HCT116 (cell line): Measurements from ENCODE around the gene TCEA2. TPM values are rescaled to one million over a fixed set of nuclear protein-coding genes. Genes with fewer than 3 reads are reported as not detected.

ENCODE experiments used
- ATAC-seq: fragments of 200-7000 bp; cut with Tn5 transposase; 2 replicates; pipeline ENCODE4 v1.9.1; 2020; ENCODE audit warnings: mild to moderate bottlenecking, moderate library complexity
- BruUV-seq: library from RNA; stranded (reverse); fragments of 400-500 nt; replicated peaks from 2 replicates; lab custom pipeline; 2021; lab: Mats Ljungman, UMichigan
- CTCF ChIA-PET: fragments of 300-600 bp; sonication (Branson Sonifier 250); formaldehyde crosslinking; loops from one replicate; lab custom pipeline; 2021; ENCODE audit warnings: antibody characterized with exemption; lab: Charles Lee
- POLR2A ChIA-PET: fragments of 300-600, 350-600 bp; sonication (Branson Sonifier 250); formaldehyde crosslinking; loops from one replicate; lab custom pipeline; 2021; ENCODE audit warnings: antibody characterized with exemption; lab: Charles Lee
- RAD21 ChIA-PET, 2 experiments: fragments of 300-600 bp; sonication (Branson Sonifier 250); formaldehyde crosslinking; loops; one replicate each; lab custom pipeline; 2023; ENCODE audit warnings: low total read pairs in 2 of 2; ENCODE audit not compliant: uncharacterized antibody in 2 of 2, unreplicated experiment in 2 of 2, low non-redundant PET in 1 of 2; lab: Charles Lee
- DNase-seq: peaks from one replicate; pipeline ENCODE4 v3.0.0-alpha.2; 2010; ENCODE audit warnings: low read depth, low spot score
- H2AFZ ChIP-seq: fragments of 200-600 bp; shearing (Covaris generic), sonication (generic); 2 replicates; pipeline ENCODE4 v1.6.1; 2017; ENCODE audit warnings: low read depth, mixed run types, mixed read lengths, antibody characterized with exemption, low read length; ENCODE audit not compliant: poor library complexity, severe bottlenecking
- H3K27ac ChIP-seq: 2 replicates; pipeline ENCODE4 v1.5.1; 2012; ENCODE audit warnings: low read depth, low read length
- H3K27me3 ChIP-seq: fragments of 200-600 bp; sonication (generic); 2 replicates; pipeline ENCODE4 v1.6.1; 2016; ENCODE audit warnings: mixed run types, low read length, mixed read lengths; ENCODE audit not compliant: insufficient read depth
- H3K36me3 ChIP-seq, 2 experiments: fragments of 200-500 bp in 1 of 2; fragments of 200-600 bp in 1 of 2; sonication (Bioruptor generic) in 1 of 2; sonication (generic) in 1 of 2; 2 replicates each; pipeline versions ENCODE4 v1.5.1 to v1.6.1; 2014 to 2016; ENCODE audit warnings: low read length in 2 of 2, inconsistent platforms in 1 of 2, mixed read lengths in 1 of 2, mixed run types in 1 of 2; ENCODE audit not compliant: insufficient read depth in 2 of 2, control insufficient read depth in 1 of 2
- H3K4me1 ChIP-seq, 2 experiments: fragments of 200-600 bp in 1 of 2; sonication (generic) in 1 of 2; 2 replicates each; pipeline versions ENCODE4 v1.5.1 to v1.6.1; 2012 to 2017; ENCODE audit warnings: low read length in 2 of 2, inconsistent platforms in 1 of 2, mild to moderate bottlenecking in 1 of 2, mixed read lengths in 1 of 2, mixed run types in 1 of 2, moderate library complexity in 1 of 2; ENCODE audit not compliant: insufficient read depth in 2 of 2, control insufficient read depth in 1 of 2
- H3K4me2 ChIP-seq: fragments of 200-600 bp; sonication (generic); 2 replicates; pipeline ENCODE4 v1.6.1; 2017; ENCODE audit warnings: mixed run types, low read length, mixed read lengths
- H3K4me3 ChIP-seq, 2 experiments: fragments of 200-600 bp in 1 of 2; sonication (generic) in 1 of 2; replicated peaks in 1 of 2; 2 replicates each; pipeline ENCODE4 v1.5.1; 2011 to 2016; ENCODE audit warnings: low read length in 2 of 2, control low read depth in 1 of 2, low read depth in 1 of 2, mild to moderate bottlenecking in 1 of 2, mixed read lengths in 1 of 2, mixed run types in 1 of 2
- H3K79me2 ChIP-seq: fragments of 200-600 bp; sonication (generic); 2 replicates; pipeline ENCODE4 v1.6.1; 2017; ENCODE audit warnings: mild to moderate bottlenecking, mixed run types, low read length, moderate library complexity, mixed read lengths; ENCODE audit not compliant: insufficient read depth
- H3K9ac ChIP-seq: fragments of 200-600 bp; sonication (generic); 2 replicates; pipeline ENCODE4 v1.6.1; 2016; ENCODE audit warnings: low read length, mixed read lengths
- H3K9me2 ChIP-seq: fragments of 200-600 bp; sonication (generic), shearing (Covaris generic); 2 replicates; pipeline ENCODE4 v1.6.1; 2017; ENCODE audit warnings: mixed run types, mild to moderate bottlenecking, moderate library complexity; ENCODE audit not compliant: insufficient read depth
- H3K9me3 ChIP-seq, 2 experiments: fragments of 200-500 bp in 1 of 2; fragments of 200-600 bp in 1 of 2; sonication (Bioruptor generic) in 1 of 2; sonication (generic) in 1 of 2; 2 replicates each; pipeline ENCODE4 v1.6.1; 2014 to 2017; ENCODE audit warnings: low read length in 2 of 2, mixed read lengths in 2 of 2, inconsistent platforms in 1 of 2, low read depth in 1 of 2, mild to moderate bottlenecking in 1 of 2, mixed run types in 1 of 2, moderate library complexity in 1 of 2; ENCODE audit not compliant: control insufficient read depth in 1 of 2, insufficient read depth in 1 of 2
- H4K20me1 ChIP-seq: fragments of 200-600 bp; sonication (generic), shearing (Covaris generic); 2 replicates; pipeline ENCODE4 v1.6.1; 2017; ENCODE audit warnings: mixed run types, mild to moderate bottlenecking, moderate library complexity; ENCODE audit not compliant: insufficient read depth
- CBX3 ChIP-seq: IDR thresholded peaks from 2 replicates; pipeline ENCODE4 v1.6.1; 2012; ENCODE audit warnings: low read depth
- ELF1 ChIP-seq: IDR thresholded peaks from 2 replicates; pipeline ENCODE4 v1.6.1; 2012; ENCODE audit warnings: low read depth, borderline replicate concordance
- EZH2phosphoT487 ChIP-seq: fragments of 200-600 bp; IDR thresholded peaks from 2 replicates; pipeline ENCODE4 v1.6.1; 2018; ENCODE audit warnings: antibody characterized with exemption, borderline replicate concordance
- POLR2AphosphoS5 ChIP-seq: IDR thresholded peaks from 2 replicates; pipeline ENCODE4 v1.6.1; 2011; ENCODE audit warnings: mild to moderate bottlenecking, low read depth, low read length, moderate library complexity
- SIN3A ChIP-seq: IDR thresholded peaks from 2 replicates; pipeline ENCODE4 v1.6.1; 2012; ENCODE audit warnings: low read depth
- SP1 ChIP-seq: IDR thresholded peaks from 2 replicates; pipeline ENCODE4 v1.6.1; 2012; ENCODE audit warnings: low read depth
- SRF ChIP-seq: IDR thresholded peaks from 2 replicates; pipeline ENCODE4 v1.6.1; 2012; ENCODE audit warnings: low read depth
- TCF7L2 ChIP-seq: IDR thresholded peaks from 2 replicates; pipeline ENCODE4 v1.7.0; 2011; ENCODE audit warnings: borderline replicate concordance, inconsistent platforms; ENCODE audit not compliant: insufficient read depth, insufficient read length; ENCODE audit errors: extremely low read depth
- ZFX ChIP-seq: fragments of 450-650 bp; IDR thresholded peaks from 2 replicates; pipeline ENCODE4 v1.6.1; 2017
- intact Hi-C: fragments of 100-400 bp; cut with micrococcal nuclease; formaldehyde crosslinking; loops from 2 replicates; pipeline ENCODE4 v1.10.0; 2022
- total RNA-seq: library from RNA; stranded (reverse); gene quantifications from one replicate; pipeline ENCODE4 v1.2.1, GENCODE V29; 2021; ENCODE audit not compliant: unreplicated experiment
- TF ChIP-seq, protein P1 (sequence below), 3 experiments: fragments of 200-600 bp in 1 of 3; sonication (generic) in 1 of 3; IDR thresholded peaks in 2 of 3; conservative IDR thresholded peaks in 1 of 3; 2 replicates each; pipeline ENCODE4 v1.5.1; 2012 to 2017; ENCODE audit warnings: low read depth in 2 of 3, low read length in 2 of 3, antibody characterized with exemption in 1 of 3, borderline replicate concordance in 1 of 3, control low read depth in 1 of 3, mild to moderate bottlenecking in 1 of 3, mixed read lengths in 1 of 3, mixed run types in 1 of 3, moderate library complexity in 1 of 3; ENCODE audit not compliant: insufficient read depth in 1 of 3

TCEA2 gene
- total RNA-seq, 1 experiment from 2014 or later = 29.7 TPM

DNA sequence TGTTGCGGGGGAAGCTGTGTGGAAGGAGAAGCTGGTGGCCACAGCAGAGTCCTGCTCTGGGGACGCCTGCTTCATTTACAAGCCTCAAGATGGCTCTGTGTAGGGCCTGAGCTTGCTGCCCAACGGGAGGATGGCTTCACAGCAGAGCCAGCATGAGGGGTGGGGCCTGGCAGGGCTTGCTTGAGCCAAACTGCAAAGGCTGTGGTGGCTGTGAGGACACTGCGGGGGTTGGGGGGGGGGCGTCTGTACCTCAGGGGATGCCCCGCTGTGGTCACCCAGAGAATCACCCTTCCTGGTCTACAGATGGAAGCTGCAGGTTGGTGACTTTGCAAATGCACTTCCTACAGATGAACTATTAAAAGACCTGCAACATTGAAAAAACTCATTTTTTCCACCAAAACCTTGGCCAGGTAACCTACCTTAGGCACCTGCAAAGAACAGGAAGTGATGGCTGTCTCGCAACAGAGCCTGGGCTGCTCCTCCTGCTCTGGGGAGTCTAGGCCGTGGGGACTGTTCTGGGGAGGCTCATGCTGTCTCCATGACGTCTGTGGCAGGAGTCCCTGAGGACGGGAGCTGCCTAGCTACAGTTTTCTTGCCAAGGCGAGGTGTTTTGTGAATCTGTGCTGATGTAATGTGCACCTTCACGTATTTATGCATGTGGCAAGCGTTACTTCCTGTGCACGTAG is 37.0 kb downstream of the TCEA2 start (continued):
- TF ChIP-seq, protein P1, sequence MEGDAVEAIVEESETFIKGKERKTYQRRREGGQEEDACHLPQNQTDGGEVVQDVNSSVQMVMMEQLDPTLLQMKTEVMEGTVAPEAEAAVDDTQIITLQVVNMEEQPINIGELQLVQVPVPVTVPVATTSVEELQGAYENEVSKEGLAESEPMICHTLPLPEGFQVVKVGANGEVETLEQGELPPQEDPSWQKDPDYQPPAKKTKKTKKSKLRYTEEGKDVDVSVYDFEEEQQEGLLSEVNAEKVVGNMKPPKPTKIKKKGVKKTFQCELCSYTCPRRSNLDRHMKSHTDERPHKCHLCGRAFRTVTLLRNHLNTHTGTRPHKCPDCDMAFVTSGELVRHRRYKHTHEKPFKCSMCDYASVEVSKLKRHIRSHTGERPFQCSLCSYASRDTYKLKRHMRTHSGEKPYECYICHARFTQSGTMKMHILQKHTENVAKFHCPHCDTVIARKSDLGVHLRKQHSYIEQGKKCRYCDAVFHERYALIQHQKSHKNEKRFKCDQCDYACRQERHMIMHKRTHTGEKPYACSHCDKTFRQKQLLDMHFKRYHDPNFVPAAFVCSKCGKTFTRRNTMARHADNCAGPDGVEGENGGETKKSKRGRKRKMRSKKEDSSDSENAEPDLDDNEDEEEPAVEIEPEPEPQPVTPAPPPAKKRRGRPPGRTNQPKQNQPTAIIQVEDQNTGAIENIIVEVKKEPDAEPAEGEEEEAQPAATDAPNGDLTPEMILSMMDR (IDR thresholded peaks at IDR 0.05 in 2 of 3, conservative IDR thresholded peaks at IDR 0.05 in 1 of 3; ENCODE audit: borderline replicate concordance in 1 of 3, insufficient read depth in 1 of 3, low read depth in 2 of 3, low read length in 2 of 3) = no peak
- TF ChIP-seq CBX3 = no peak
- no peak for TF ChIP-seq ELF1
- TF ChIP-seq, all 23 proteins: peak for 0

DNA sequence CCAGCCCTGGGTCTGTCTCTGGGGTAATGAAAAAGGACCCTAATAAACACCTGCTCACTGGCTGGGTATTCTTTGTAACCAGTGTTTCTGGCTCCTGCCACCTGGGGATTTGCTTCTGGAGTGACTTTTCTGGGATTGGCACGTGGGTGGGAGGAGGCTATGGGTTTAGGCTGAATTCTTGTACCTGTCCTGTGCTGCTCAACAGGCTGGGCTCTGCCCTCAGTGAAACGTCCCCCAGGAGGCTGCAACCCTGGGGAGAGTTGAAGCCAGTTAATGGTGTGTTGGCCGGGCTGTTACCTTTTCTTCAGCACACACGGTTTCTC is 37.5 kb downstream of the TCEA2 start:
- intact Hi-C loops = no loop called here
- Histone ChIP-seq H3K27me3 (no peaks in the 10 kb centered on the region), H3K4me2 (no peak overlapping the region)
- TF ChIP-seq ZFX (no peak), POLR2AphosphoS5 (no peak), TCF7L2 (no peak), SIN3A (no peak), EZH2phosphoT487 (no peak), SP1 (no peak), CBX3 (no peak), SRF (no peak), ELF1 (no peak)
- TF ChIP-seq, all 23 proteins: peak for 0
- Histone ChIP-seq H3K4me3 (no peak overlapping the region), H2AFZ (no peak overlapping the region), H3K4me1 (peaks cover 4 to 13% of the 10 kb centered on the region in 2 experiments; a peak in 2 of 4 replicates), H3K9ac (no peak overlapping the region), H3K79me2 (no peaks in the 10 kb centered on the region), H3K36me3 (no peaks in the 10 kb centered on the region), H4K20me1 (no peaks in the 10 kb centered on the region), H3K27ac (no peak overlapping the region), H3K9me3 (no peaks in the 10 kb centered on the region), H3K9me2 (no peaks in the 10 kb centered on the region)
- CTCF ChIA-PET = interaction anchor here (1.7 kb wide), 1 partner anchor 17 kb away, joined by 4 read pairs; no protein-coding TSS in a partner anchor
- ATAC-seq = no peak
- no TSS peak for BruUV-seq
- DNase-seq = no peak
- RAD21 ChIA-PET = no interaction called here
- POLR2A ChIA-PET = no interaction called here
